NK-92 treated with Interleukin-12 subunit alpha and Interleukin-12 subunit beta, amount 100 ng/mL, for 24 hours (cell line): ENCODE measurements around the gene ERCC2.

Experiments
- DNase-seq: peaks from one replicate; lab custom pipeline; 2025; lab: John Stamatoyannopoulos, UW

ERCC2 gene

DNA sequence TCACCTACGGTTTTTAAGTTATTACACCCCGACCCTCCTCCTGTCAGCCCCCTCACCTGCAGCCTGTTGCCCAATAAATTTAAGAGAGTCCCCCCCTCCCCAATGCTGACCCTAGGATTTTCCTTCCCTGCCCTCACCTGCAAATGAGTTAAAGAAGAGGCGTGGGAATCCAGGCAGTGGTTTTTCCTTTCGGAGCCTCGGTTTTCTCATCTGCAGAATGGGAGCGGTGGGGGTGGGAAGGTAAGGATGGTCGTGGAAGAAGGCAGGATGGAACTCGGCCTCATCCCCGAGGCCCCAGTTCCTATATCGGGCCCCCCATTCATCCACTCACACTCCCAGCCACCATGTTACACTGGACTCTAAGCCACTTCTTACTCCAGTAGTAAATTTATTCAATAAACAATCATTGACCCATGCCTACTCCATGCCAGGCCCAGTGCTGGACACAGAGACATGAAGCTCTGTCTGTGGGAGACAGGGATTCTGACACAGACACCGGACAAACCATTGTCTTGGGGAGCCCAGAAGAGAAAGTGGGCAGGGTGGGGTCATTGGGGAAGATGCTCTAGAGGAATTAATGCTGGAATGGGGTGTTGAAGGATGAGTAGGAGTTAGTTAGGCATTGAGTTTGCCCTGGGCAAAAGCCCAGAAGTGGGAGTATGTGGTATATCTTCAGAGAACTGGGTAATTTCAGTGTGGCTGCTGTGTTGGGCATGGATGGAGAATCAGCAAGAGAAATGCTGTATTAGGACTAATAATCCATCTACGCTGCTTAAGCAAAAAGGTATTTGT, 66.9 kb downstream of the ERCC2 start:
- DNase-seq, result no peak

GRCh38 chr19:45302416-45302815, 68.0 kb downstream of the ERCC2 start:
- no peak for DNase-seq
